ENCODE results near the gene CKM.
"Not testable (repeated sequence)": the region's sequence is repeated elsewhere in the genome, so short reads cannot be mapped to it uniquely, and the experiment has no call there.

The CKM gene

GRCh38 chr19:45314708-45315245 is 7.9 kb downstream of the CKM start:
- no peak for DNase-seq

GRCh38 chr19:45312285-45312684 is 10.4 kb downstream of the CKM start:
- not testable (repeated sequence) for DNase-seq

GRCh38 chr19:45311621-45312020 is 11.1 kb downstream of the CKM start:
- DNase-seq: no peak

- DNase-seq: not testable (repeated sequence)
These were observed 13.4 kb downstream of the CKM start for GRCh38 chr19:45309322-45309721.

- no peak for DNase-seq
These were observed 15.3 kb downstream of the CKM start for GRCh38 chr19:45307361-45307760.

GRCh38 chr19:45306518-45307027 is 16.1 kb downstream of the CKM start:
- DNase-seq: peak; percentile 77

- no peak for DNase-seq
These were observed 16.6 kb downstream of the CKM start for GRCh38 chr19:45306040-45306439.

- no peak for DNase-seq
These were observed 17.3 kb downstream of the CKM start for GRCh38 chr19:45305421-45305820.

- no peak for DNase-seq
These were observed 17.7 kb downstream of the CKM start for GRCh38 chr19:45305007-45305406.

GRCh38 chr19:45304141-45304926 is 18.3 kb downstream of the CKM start:
- no peak for DNase-seq

GRCh38 chr19:45303269-45304060 is 19.2 kb downstream of the CKM start:
- no peak for DNase-seq

GRCh38 chr19:45302416-45302815 is 20.3 kb downstream of the CKM start:
- DNase-seq: no peak

GRCh38 chr19:45299719-45300118 is 23.0 kb downstream of the CKM start:
- DNase-seq: no peak

- no peak for DNase-seq
These were observed 24.4 kb downstream of the CKM start for GRCh38 chr19:45298264-45298663.

GRCh38 chr19:45297674-45298073 is 25.0 kb downstream of the CKM start:
- DNase-seq: no peak

- no peak for DNase-seq
These were observed 26.3 kb downstream of the CKM start for GRCh38 chr19:45296355-45296754.

- no peak for DNase-seq
These were observed 26.8 kb downstream of the CKM start for GRCh38 chr19:45295873-45296272.

GRCh38 chr19:45294291-45295029 is 28.2 kb downstream of the CKM start:
- no peak for DNase-seq

GRCh38 chr19:45293682-45294081 is 29.0 kb downstream of the CKM start:
- DNase-seq: no peak

GRCh38 chr19:45291834-45292233 is 30.8 kb downstream of the CKM start:
- no peak for DNase-seq

GRCh38 chr19:45290381-45290931 is 32.2 kb downstream of the CKM start:
- no peak for DNase-seq

- no peak for DNase-seq
These were observed 39.1 kb downstream of the CKM start for GRCh38 chr19:45283443-45284033.

Data from DMS79 (cell line).